HG03442 (cell line): ENCODE results near the gene GGCX.
"Not testable (repeated sequence)": the region's sequence is repeated elsewhere in the genome, so short reads cannot be mapped to it uniquely, and the experiment has no call there.

Experiments
- ATAC-seq: cut with Tn5 transposase; IDR thresholded peaks from one replicate; pipeline ENCODE4 v1.9.1; 2021; ENCODE audit warnings: mild to moderate bottlenecking, moderate library complexity; ENCODE audit not compliant: unreplicated experiment

Gene GGCX

DNA sequence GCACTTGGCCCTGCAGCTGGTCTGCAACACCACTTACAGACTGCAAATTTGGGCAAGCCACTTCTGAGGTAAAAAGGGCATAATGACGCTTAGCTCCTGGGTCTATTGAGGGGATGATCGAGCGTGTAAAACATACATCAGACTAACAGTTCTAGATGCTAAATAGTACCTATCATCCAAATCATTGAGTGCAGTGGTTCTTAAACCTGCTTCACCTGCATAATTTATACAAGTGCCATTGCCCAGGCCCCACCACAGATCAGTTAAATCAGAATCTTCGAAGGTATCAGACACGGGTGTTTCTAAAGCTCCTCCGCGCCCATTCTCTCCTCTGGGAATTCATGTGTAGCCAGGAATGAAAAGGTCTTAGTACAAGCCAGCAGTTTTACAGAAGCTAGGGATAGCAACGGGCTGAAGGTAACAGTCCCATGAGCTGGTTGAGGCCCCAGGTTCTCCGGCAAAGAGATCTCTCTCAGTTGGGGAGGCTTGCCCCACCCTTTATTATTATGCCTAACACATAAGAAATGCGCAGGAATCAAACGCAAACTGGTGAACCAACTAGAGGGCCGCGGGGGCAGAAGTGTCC, 33.5 kb upstream of the GGCX start:
- no peak for ATAC-seq

DNA sequence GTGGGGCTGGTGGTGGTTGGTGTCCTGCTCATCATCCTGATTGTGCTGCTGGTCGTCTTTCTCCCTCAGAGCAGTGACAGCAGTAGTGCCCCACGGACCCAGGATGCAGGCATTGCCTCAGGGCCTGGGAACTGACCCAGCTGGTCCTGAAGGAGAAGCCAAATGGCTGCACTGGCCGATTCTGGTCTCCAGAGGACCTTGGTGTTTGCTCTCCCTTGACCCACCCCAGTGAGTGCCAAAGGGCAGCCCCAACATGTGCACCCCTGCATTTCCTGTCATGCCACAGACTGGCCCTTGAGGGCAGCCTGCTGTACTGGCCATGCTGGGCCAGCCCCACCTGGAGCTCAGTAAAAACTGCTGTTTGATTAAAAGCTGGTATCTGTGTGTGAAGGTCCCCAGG, 31.7 kb upstream of the GGCX start:
- ATAC-seq = no peak

DNA sequence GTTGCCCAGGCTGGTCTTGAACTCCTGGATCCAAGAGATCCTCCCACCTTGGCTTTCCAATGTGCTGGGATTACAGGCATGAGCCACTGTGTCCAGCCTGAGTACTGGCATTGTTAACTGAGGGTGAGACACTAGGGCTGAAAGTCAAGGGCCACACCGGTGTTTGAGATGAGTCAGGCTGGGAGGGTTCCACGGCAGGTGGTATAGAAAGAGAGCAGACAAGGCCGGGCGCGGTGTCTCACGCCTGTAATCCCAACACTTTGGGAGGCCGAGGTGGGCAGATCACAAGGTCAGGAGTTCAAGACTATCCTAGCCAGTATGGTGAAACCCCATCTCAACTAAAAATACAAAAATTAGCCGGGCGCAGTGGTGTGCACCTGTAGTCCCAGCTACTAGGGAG, 31.0 kb upstream of the GGCX start:
- not testable (repeated sequence) for ATAC-seq

DNA sequence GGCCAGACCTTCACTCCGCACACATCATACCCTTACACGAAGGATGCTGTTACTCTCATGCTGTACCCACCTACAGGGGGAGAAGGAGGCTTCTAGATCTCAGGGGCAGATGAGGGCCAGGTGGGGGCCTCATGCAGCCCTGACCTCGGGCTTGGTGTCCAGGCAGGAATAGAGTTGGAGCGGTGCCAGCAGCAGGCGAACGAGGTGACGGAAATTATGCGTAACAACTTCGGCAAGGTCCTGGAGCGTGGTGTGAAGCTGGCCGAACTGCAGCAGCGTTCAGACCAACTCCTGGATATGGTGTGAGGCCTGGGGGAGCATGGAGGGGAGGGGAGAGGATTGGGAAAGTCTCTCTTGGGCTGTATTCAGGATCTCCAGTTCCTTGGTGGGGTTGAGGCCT, 30.3 kb upstream of the GGCX start:
- no peak for ATAC-seq

DNA sequence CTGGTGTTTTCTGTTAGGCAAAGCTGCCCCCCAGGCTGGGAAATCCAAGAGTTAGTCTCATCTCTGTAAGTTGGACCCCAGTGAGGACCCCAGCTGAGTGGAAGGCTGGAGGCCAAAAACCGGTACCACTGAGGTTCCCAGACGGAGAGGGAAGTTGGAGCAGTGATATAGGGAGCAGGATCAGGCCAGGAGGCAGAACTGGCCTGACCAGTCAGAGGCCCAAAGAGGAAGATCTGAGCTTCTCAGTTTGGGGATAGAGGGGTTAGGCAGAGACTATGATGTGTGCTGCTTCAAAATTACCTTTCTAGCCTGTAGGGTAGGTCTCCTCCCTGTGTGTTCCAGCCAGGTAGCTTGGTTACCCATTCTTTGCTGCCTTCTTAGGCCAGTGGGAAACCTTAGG, 29.7 kb upstream of the GGCX start:
- ATAC-seq = no peak

DNA sequence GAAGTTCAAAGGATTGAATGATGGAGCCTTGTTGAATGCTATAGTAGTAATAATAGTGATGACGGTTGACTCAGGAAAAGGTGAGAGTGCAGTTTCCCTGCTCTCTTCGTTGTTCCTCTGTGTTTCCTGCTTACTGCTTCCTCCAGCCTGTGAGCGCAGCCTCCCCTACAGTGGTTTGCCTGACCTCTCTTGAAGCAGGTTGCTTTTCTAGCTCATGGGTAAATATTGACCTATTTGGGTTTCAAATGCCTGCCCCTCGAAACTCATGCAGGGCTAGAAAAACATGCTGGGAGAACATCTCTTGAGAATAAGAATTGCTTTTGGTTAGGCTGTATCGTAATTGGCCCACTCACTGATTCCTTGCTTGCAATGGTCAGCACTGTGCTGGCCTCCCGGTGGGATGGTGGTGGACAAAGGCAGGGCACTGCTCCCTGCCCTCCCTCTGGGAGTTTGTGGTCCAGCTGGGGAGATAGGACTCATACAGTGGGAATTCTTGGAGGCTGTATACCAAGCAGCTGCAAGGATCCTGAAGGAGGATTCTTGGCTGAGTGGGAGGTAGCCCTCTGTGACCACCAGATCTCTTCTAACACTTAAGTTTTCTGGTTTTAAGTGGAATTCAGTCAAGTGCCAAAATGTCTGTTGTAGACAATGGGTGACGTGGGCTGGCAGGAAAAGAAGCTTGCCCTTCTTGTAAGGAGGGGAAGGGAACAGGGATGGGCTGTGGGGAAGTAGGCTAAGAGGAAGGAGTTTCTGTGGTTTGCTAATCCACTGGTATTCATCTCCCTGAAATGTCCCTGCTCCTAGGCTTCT, 28.9 kb upstream of the GGCX start:
- no peak for ATAC-seq

DNA sequence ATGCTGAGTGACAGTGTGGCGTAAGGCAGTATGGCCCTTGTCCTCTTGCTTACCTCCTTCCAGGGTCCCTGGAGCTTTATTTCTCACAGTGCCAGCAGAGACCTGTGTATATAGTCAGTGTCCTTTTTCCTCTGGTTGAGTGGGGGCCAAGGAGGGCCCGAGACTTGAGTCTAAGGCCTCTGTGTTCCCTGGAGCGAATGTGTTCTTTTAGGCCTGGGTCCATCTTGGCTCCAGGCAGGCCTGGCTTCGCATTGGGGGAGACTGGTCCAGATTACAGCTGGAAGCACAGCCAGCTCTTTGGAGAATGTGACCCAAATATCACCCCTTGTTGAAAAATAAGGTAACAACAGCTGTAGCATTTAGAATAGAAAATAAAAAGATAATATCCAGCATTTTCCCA, 27.9 kb upstream of the GGCX start:
- no peak for ATAC-seq

DNA sequence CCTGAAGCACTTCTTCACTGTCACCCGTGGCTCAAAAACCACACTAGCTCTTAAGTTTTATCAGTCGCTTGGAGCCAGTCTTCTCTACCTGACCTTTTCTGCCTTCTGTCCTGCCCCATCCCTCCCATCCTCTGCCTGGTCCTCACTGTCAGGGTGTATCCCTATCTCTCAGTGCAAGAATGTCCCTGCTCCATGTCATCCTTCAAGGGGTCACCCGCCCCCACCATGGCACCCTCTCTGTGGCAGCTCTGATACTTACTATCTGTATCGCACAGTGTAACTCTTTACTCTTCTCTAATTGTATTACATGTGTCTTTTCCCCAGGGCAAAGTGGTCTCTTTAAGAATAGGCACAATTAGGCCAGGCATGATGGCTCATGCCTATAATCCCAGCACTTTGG, 27.4 kb upstream of the GGCX start:
- no peak for ATAC-seq

DNA sequence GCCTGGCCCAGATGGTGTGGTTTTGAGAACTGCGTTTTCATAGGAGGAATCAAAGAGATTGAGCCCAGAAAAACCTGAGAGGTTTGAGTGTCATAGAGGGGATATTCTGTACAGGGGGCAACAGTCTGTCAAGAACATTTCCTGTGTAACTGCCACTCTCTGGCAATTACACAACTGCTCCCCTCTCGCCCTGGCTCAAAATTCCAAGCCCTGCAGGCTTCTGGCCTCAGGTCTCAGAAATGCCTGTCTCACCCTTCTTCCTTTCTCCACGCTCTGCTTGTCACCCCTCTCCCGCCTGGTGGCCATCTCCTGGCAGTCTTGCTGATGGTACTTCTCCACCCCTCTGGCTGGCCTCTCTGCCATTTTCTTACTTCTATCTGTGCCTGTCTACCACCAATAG, 26.9 kb upstream of the GGCX start:
- no peak for ATAC-seq

DNA sequence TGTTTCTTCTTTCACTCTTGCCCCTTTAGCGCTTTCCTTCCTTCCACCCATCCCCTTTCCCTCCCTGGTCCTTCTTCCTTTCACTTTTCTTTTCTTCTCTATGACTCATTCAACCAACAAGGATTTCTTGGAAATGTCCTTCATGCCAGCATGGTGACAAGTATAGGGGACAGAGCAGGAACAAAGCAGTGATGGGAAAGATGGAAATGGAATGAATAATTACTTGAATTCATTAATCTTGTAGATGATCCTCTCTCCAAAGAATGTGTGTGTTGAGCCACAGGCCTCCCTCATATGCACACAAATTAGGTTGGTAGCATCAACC, 24.4 kb upstream of the GGCX start:
- no peak for ATAC-seq

DNA sequence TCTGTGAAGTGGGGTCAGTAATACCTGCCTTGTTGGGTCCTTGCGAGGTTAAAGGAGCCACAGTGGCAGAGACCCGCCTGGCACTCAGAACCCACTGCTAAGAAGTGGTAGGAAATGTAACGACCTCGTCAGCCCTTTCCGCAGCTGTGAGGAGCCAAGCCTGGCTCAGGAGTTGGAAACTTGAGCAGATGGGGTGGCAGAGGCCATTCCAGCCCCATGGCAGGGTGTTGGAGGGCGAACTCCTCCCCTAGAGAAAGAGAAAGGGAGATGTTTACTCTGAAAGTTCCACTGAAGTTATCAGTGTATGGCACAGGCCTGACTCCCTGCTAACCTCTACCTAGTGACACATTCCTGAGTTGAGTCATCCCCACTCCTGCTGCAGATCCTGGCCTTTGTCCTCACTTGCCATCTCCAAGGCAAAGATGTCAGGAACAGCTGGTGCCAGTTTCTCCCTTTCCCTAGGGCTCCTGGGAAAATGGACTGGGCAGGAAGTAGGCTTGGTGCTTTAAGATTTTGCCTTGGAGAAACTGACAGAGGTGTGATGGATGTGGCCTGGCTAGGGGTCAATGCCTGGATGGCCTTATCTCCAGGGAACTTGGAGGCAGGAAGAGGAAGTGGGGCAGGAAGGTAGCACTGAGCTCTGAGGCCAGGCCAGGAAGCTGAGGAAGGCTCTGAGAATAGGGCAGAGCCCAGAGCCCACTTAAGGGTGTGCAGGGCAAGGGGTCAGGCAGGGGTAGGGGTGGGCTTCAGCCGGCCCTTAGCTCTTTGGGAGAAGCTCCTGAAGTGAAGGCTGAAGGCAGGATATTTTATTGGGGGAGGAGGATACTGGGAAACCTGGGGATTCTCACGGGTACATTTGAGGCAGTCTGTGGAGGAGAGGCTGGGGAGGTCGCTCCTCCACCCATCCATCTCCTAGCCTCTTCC, 23.8 kb upstream of the GGCX start:
- peak; percentile 40 for ATAC-seq

DNA sequence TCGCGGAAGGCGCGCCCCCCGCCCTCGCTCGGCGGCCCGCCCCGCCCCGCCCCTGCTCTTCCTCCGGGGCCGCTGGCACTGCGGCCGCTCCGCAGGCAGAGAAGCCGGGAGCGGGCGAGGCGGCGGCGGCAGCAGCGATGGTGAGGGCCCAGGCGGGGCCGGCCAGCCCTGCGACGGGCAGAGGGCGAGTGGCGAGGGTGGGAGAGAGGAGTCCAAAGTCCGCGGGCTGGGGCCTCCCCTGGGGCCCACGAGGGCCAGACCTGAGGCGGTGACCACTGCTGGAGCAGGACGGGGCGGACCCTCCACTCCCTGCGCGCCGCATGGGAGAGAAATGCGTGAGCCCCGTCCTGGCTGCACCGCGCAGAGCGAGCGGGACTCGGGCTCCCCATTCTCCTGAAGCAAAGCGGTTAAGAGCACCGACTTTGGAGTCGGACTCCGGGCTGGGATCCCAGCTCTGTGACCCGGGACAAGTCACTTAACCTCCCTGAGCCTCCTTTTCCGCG, 23.1 kb upstream of the GGCX start, which contains the start of gene VAMP5:
Gene VAMP5 (plus strand): TSS at position 78 of the 503 bp plus-strand sequence. CDS start 60 bp downstream, at position 138.
- ATAC-seq = peak; percentile 46

DNA sequence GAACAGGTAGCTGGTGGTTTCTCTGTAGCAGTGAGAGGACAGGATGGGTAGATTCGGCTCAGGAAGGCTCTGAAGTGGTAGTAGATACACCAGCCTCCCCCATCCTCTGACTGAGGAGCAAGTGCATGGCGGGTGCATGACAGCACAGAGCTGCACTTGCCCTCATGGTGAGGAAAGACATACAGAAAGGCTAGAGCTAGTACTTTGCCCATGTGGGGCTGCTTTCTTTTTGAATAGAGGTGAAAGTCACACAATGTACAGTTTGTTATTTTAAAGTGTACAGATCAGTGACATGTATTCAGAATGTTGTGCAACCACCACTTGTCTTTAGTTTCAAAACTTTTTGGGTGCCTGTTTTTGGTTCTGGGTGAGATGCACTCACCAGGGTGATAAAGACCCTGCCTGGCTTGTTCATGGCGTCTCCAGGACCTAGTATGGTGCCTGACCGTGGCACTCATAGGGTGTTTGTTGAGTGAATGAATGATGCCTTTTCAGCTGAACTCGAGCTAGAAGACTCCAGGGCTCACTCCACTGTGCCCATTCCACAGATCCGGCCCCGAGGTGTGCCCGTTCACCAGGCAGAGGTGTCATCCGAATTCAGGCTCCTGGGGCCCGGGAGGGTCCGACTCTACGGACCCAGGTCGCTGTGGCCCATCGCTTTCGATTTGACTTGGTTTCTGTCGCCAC, 22.5 kb upstream of the GGCX start:
- ATAC-seq = no peak

DNA sequence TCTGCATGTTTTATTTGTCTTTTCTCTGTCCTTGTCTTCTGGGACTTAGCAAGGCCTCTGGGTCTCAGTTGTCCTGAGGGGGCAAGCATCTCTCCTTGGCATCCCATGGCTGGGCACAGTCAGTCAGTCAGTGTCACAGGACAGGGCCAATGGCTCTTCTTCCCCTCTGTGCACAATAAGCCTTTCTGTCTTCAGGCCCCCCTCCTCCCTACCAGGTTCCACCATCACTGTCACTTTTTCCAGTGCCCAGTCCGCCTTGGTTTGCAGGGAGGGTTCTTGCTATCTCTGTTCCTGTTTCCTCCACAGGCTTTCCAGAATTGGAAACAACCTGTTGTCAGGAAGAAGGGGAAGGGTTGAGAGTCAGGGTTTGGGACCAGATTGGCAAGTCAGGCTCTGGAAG, 21.2 kb upstream of the GGCX start:
- no peak for ATAC-seq

DNA sequence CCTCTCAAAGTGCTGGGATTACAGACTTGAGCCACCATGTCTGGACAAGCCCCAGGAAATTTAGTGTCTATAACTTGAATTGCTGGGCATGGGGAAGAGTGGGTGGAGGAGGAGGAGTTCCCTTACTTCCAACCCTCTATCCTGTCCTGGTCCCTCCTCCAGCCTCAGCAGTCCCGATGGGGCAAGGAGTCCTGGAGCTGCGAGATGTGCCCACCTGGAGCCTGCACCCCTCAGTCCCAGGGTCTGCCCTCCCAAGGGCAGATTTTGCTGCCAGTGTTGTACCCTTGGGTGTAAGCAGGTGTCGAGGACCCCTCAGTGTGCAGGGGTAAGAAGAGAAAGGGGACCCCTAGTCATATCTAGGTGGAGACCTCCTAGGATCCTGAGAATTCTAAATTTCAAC, 18.9 kb upstream of the GGCX start:
- ATAC-seq = no peak

DNA sequence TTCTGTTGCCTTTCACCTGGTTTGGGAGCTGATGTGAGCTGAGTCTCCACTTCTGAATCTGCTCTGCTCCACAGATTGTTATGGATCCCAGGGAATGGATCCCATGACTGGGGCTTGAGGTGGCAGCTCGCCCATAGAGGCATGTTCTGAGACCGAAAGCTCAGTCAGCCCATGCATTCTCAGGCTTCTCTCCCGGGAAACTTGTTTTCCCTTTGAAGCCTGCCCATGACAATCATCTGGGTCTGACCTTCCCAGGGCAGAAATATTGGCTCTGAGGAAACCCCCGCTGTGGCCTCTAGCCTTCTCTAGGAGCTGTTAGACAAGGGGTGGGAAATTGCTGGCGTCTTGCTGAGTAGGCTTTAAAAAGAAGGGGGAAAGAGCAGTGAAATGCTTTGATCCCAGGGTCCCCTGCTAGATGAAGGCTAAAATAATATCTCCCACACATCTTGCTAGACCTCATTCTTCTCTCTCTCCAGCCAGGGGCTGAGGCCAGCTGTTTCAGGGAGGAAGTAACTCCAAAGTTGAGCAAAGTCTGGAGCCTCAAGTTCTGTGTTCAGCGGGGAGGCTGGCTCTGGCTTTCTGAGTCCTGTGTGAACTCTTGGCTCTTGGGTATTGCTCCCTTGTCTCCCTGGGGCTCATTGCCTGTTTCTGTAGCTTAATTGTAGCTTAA, 18.1 kb upstream of the GGCX start:
- ATAC-seq = no peak

DNA sequence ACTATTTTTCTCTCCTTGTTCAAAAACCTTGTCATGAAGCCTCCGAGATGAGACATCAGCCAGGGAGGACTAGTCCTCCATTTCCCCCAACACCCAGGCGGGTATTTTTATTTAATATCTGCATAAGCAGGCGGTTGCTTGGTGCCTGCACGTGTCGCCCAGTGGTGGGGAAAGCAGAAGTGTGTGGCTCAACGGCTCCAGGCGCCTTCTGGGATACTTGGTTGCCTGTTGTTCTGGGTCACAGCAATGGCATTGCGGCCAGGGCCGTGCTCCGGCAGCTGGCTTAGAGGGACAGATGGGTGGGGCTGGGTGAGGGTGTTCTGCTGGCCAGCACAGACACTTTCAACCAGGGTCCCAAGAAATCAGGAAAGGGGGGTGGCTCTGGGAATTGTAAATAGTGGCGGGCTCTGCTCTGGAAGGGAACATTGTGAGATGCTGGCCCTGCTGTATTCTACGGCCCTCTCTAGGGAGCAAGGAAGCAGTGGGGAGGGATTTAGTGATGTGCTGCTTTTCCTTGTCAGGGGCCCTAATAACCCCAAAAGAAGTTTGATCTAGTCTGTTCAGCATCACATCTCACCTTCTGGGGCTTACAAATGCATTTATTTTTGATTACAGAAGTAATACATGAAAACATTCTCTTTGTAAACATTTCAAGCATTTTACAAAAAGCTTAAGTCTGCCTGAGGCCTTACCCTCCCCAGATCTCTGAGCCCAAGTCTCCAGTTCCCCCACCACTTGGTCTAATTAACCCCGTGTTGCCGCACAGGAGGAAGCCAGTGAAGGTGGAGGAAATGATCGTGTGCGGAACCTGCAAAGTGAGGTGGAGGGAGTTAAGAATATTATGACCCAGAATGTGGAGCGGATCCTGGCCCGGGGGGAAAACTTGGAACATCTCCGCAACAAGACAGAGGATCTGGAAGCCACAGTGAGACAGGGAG, 17.2 kb upstream of the GGCX start:
- ATAC-seq = peak; percentile 40

DNA sequence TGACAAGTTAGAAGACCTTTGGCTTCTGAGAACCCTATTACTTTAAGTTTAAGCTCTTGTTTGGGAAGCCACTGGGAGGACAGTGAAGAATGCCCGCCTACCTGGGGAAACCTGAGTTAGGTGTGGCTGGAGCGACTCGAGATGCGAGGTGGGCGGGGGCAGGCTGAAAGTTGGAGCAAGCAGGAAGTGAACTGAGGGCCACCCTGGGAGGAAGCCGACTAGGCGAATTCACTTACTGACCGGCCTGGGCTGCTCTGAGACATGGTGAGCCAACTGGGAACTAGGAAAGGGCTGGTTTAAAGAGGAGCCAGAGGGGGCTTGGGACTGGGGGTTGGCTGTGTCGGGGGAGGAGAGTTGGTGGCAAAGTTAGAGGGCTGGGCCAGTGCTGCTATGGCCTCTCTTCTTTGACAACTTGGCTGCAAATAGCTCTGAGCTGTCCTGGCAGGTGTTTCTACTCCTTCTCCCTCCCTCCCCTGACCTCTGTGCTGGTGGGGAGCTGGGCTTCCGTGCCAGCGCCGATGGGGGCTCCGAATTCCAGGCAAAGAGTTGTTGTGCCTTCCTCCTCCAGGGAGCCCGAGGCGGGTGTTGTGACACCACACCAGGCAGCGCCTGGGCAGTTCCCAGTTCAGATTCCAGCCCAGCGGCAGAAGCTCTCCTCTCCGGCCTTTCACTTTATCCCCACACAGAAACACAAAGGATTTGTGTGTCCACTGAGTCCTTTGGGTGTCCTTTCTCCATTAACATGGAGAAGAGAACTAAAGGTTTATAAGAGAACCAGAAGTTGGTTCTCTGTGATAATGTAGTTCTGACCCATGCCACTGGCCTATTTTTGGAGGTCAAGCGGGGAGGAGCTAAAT, 16.3 kb upstream of the GGCX start, which contains the start of gene VAMP8:
Gene VAMP8 (plus strand): TSS at position 201 of the 857 bp plus-strand sequence. CDS start 61 bp downstream, at position 262.
- ATAC-seq = peak; percentile 65
